K562 (cell line): ENCODE data around the gene SEMA6C. TPM values are rescaled to one million over a fixed set of nuclear protein-coding genes. Genes with fewer than 3 reads are reported as not detected.

Experiments
- AFF1 ChIP-seq, 2 experiments: fragments of 450-650 bp; IDR thresholded peaks; 2 replicates each; pipeline ENCODE4 v1.6.1; 2018; ENCODE audit warnings: mild to moderate bottlenecking in 2 of 2, low read depth in 1 of 2; ENCODE audit not compliant: partially characterized antibody in 2 of 2
- GATA2 ChIP-seq: sonication (generic); formaldehyde crosslinking; IDR thresholded peaks from 2 replicates; pipeline ENCODE4 v1.4.0; 2020; ENCODE audit warnings: mild to moderate bottlenecking, missing genetic modification reagents
- RBM34 ChIP-seq: fragments of 200-400 bp; formaldehyde crosslinking; IDR thresholded peaks from 2 replicates; pipeline ENCODE4 v1.6.1; 2018; ENCODE audit warnings: low read length, borderline replicate concordance; ENCODE audit not compliant: insufficient read depth
- STAT5B ChIP-seq: fragments of 250-450 bp; sonication (Bioruptor Pico); IDR thresholded peaks from 2 replicates; pipeline ENCODE4 v1.8.0; 2021; ENCODE audit warnings: mild to moderate bottlenecking, inconsistent platforms
- YBX1 ChIP-seq: fragments of 450-650 bp; IDR thresholded peaks from 2 replicates; pipeline ENCODE4 v1.7.1; 2016; ENCODE audit warnings: mild to moderate bottlenecking
- ZBTB11 ChIP-seq, 3 experiments: fragments of 200-800 bp in 1 of 3; fragments of 250-450 bp in 1 of 3; fragments of 450-650 bp in 1 of 3; sonication (Bioruptor Pico) in 1 of 3; sonication (Bioruptor generic) in 1 of 3; formaldehyde crosslinking in 1 of 3; IDR thresholded peaks; 2 replicates each; pipeline versions ENCODE4 v1.6.1 to v1.8.0; 2016 to 2022; ENCODE audit warnings: mild to moderate bottlenecking in 2 of 3, missing genetic modification characterization in 2 of 3, missing compliant biosample characterization in 1 of 3, moderate library complexity in 1 of 3
- ZNF398 ChIP-seq: fragments of 250-450 bp; sonication (Bioruptor Pico); IDR thresholded peaks from 2 replicates; pipeline ENCODE4 v1.8.0; 2021; ENCODE audit warnings: moderate library complexity, mild to moderate bottlenecking, inconsistent platforms
- ZNF609 ChIP-seq: sonication (generic); formaldehyde crosslinking; IDR thresholded peaks from 2 replicates; pipeline ENCODE4 v1.8.1; 2023; ENCODE audit warnings: missing genetic modification reagents, mild to moderate bottlenecking, borderline replicate concordance
- polyA plus RNA-seq, 8 experiments: library from polyadenylated mRNA; depleted of rRNA in 4 of 8; stranded (reverse) in 5 of 8; unstranded in 3 of 8; fragments of >200 nt; fragmentation: Nextera tagmentation in 2 of 8; fragmentation: Illumina TruSeq in 1 of 8; extraction: Ambion mirVana in 2 of 8; extraction: Trizol in 1 of 8; gene quantifications; 2 replicates each; pipeline versions ENCODE4 v1.2.1 to v1.2.3, GENCODE V29; 2011 to 2014; ENCODE audit warnings: inconsistent platforms in 1 of 8, missing spikeins in 1 of 8
- total RNA-seq, 7 experiments: library from RNA; depleted of rRNA in 6 of 7; stranded (reverse); fragments of >200 nt in 6 of 7; fragmentation: Illumina TruSeq in 2 of 7; extraction: Trizol in 2 of 7; gene quantifications; 2 replicates each; pipeline versions ENCODE4 v1.2.1 to v1.2.3, GENCODE V29; 2011 to 2021; ENCODE audit warnings: low replicate concordance in 1 of 7

Gene SEMA6C
- total and polyA plus RNA-seq, 9 of the 15 experiments (the other 6 are each of a cell fraction or from before 2014, with no cell fraction given) = 0.03 to 4.6 (median 0.95) TPM

GRCh38 chr1:151189637-151190445, 43.4 kb upstream of the SEMA6C start, which contains the start of gene VPS72 (continued):
- TF ChIP-seq ZBTB11 (CRISPR knock-in tag; IDR thresholded peaks at IDR 0.05) (no peak), YBX1 (no peak), STAT5B (CRISPR knock-in tag) (no peak), ZNF398 (no peak), ZNF609 (CRISPR knock-in tag) (no peak), GATA2 (CRISPR knock-in tag) (no peak), RBM34 (no peak), AFF1 (IDR thresholded peaks at IDR 0.05; ENCODE audit: low read depth in 1 of 2, partially characterized antibody in 2 of 2) (peak in 1 of 2 experiments; percentile 67)
